HS-27A (cell line): ENCODE results near the gene CDH8.
A peak's percentile ranks its signal among the peaks of the same experiment; 100 is the strongest.

ENCODE experiments used
- DNase-seq: peaks from one replicate; pipeline ENCODE4 v3.0.0-alpha.2; 2012; ENCODE audit warnings: low read depth, missing footprints

The CDH8 gene, protein sequence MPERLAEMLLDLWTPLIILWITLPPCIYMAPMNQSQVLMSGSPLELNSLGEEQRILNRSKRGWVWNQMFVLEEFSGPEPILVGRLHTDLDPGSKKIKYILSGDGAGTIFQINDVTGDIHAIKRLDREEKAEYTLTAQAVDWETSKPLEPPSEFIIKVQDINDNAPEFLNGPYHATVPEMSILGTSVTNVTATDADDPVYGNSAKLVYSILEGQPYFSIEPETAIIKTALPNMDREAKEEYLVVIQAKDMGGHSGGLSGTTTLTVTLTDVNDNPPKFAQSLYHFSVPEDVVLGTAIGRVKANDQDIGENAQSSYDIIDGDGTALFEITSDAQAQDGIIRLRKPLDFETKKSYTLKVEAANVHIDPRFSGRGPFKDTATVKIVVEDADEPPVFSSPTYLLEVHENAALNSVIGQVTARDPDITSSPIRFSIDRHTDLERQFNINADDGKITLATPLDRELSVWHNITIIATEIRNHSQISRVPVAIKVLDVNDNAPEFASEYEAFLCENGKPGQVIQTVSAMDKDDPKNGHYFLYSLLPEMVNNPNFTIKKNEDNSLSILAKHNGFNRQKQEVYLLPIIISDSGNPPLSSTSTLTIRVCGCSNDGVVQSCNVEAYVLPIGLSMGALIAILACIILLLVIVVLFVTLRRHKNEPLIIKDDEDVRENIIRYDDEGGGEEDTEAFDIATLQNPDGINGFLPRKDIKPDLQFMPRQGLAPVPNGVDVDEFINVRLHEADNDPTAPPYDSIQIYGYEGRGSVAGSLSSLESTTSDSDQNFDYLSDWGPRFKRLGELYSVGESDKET

DNA sequence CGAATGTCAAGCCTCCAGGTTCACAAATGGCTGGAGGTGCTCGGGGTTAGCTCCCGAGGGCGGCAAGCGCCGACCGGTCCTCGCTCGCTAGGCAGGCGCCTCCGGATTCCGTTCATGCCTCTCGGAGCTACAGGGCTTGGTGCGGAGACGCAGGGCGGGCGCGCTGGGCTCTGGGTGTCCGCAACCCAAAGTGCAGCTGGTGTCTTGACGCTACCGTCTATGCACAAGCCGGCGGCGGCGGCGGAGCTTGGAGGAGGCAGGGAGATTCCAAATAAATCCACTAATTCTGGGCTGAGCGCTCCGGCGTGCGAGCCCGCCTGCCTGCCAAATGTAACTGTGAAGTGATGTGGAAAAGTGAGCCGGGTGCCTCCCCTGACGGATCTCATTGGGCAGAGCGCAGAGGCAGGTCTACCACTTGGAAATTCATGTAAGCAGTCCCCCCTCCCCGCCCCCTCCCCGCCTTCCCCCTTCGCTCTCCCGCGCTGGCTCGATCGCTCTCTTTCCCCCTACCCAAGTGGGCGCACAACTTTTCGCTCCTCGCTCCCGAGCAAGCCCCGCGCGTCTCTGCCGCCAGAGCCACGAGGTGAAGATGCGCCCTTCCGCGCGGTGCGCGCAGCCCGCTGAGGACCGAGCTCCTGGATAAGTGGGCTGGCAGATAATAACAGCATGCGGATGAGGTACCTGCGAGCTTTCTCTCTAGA, at the start of gene CDH8:
Gene CDH8 (minus strand): TSS at position 338 of the 701 bp plus-strand sequence. CDS start 15,035 bp downstream, outside the sequence.
- no peak for DNase-seq

- DNase-seq: no peak
Observed at GRCh38 chr16:62079236-62079635, 43.0 kb upstream of the CDH8 start.

DNA sequence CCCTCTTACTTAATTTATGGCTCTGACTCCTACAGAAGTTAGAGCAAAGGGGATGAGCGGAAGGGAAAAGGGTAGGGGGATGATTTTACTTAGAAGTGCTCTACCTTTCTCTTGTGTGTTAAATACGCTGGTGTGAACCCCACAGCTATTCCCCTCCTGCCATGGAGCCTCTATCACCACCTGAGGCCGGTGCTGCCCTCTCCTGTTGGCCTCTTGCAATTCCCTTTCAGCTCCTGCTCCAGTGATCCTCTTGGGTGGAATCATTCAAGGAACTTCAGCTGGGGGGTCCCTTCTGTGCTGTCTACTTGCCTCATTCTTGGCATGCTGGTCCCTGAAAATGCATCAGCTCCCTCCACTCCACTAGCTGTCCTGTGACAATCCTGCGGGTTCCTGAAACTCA, 41.8 kb upstream of the CDH8 start:
- DNase-seq: peak; percentile 14

DNA sequence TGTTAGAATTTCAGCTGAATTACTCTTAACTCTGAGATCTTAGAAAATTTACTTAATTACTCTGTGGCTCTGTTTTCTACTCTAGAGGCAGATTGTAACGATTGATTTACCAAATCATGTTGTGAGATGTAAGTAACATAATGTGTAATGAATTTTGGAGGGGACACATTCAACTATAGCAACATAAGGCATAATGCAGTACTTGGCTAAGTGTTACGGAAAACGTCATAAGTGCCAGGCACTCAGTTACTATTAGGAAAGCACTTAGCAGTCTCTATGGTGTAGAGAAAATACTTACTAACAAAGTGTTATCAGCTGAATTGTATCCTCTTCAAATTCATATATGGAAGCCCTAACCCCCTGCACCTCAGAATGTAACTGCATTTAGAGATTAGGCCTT, 40.6 kb upstream of the CDH8 start:
- DNase-seq: no peak

GRCh38 chr16:62068747-62069146, 32.5 kb upstream of the CDH8 start:
- no peak for DNase-seq

- DNase-seq: no peak
Observed at GRCh38 chr16:62067981-62068380, 31.7 kb upstream of the CDH8 start.

GRCh38 chr16:62067182-62067581, 30.9 kb upstream of the CDH8 start:
- no peak for DNase-seq

DNA sequence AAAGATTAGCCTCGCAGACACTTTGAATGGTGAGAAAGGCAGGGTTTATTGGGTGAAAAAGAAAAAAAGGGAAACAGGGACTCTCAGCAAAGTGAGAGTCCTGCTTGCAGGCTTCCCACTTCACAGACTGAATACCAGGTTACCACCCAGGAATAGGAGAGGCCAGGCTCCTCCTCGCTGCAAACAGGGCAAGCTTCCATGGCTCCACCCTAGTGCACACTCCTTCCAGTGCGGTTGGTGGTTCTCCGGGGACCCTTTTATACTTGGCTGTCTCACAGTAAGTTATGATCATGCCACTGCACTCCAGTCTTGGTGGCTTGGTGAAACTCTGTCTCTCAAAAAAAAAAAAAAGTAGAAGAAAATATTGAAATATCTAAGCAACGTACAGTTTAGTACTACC, 30.5 kb upstream of the CDH8 start:
- DNase-seq: no peak

- DNase-seq: no peak
Observed at GRCh38 chr16:62064173-62064572, 27.9 kb upstream of the CDH8 start.

- no peak for DNase-seq
Observed at GRCh38 chr16:62060089-62060488, 23.9 kb upstream of the CDH8 start.

DNA sequence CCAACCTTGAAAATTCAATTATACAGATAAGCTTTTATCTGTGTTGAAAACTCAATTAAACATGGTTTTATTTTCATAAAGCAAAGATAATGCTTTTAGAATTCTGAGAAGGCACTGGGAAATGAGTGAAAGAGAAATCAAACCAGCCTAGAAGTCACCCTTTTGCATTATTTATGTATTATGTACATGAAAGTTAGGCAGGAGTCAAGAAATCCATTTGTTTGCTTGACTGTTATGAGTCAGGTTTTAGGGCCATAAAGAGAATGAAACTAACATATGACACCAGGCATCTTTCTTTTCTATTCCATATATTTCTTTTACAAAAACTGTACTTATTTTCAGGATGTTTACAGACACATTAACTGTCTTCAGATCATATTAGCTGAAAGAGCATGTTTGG, 23.3 kb upstream of the CDH8 start:
- DNase-seq: no peak

DNA sequence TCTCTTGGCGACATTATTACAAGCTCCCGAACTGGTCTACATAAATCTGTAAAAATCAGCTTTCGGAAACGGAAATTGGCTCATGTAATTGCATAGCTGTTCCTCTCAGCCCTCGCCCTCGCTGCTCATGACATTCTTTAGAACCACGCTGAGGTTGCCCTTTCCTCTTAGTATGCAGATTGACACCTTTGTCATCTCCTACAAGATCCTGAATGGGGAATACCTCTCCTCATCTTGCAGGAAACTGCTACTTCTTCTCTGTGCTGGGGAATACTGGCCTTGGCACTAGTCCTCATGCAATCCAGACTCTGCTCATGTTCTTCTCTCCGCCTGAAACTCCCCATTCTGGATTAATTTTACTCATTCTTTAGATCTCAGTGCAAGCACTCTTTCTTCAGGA, 22.2 kb upstream of the CDH8 start:
- no peak for DNase-seq

- no peak for DNase-seq
Observed at GRCh38 chr16:62051942-62052341, 15.7 kb upstream of the CDH8 start.

DNA sequence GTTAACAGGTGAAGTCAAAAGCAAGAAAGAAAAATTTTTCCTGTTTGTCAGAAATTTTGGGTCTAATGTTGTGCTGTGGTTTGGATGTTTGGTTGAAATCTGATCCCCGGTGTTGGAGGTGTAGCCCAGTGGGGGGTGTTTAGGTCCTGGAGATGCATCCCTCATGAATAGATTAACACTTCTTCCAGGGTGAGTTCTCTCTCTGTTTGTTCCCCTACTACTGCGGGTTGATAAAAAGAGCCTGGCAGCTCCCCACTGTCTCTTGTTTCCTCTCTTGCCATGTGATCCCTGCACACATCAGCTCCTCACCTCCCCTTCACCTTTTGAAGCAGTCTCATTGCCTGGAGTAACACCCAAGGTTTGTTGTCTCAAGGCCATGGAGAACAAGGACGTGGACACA, 14.6 kb upstream of the CDH8 start:
- DNase-seq: no peak

DNA sequence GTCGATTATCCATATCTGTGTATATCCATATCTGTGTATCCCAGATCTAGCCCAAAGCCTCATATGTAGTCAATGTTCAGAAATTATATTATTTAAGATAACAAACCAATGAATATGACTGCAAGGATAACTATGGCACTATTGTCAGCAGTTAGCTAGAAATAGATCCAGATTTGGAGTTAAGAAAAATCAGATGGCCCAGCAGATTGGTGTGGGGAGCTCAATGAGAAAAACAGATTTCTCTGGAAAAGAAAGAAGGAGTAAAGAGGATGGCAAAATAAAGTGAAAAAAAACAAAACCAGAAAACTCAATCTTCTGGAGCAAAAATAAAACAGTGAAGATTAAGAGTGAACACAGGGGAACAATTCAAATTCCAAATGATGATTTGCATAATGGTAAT, 10.6 kb upstream of the CDH8 start:
- DNase-seq: no peak

DNA sequence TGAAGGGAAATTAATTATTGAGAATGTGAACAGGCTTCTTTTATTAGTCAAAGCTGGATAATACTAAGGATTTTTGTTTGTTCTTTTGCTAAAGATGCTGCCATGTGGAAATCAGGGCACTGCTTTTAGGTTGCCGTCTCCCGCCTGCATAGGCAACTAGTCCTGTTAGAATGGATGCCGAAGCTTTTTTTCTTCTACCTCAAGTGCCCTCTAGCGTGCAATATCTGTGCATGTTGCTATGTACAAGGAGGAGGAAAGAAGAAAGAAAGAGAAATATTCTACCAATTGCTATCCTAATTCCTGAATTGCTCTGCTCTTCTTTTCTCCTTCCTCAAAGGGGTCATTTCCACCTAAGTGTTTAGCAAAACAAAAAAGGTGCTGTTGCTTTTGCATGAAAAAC, 5.2 kb upstream of the CDH8 start:
- peak; percentile 11 for DNase-seq

DNA sequence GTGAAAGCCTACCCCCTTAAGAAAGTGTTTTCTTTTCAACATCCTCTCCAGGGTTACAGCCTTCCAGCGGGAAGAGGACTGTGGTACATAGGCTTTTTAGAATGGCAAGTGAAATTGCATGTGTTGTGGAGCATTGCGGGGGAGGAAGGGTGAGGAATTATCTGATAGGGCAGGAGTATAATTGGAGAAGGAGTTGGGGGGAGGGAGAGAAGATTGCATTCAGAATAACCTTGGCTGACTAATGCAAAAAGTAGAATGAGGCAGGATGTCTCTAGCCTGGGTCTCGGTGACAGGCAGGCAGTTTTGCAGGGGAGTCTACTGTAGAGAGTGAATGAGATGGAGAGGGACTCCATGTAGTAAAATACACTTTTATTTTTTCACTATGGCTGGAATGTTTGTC, 2.4 kb upstream of the CDH8 start:
- no peak for DNase-seq

- DNase-seq: no peak
Observed at GRCh38 chr16:62038225-62038624, 2.0 kb upstream of the CDH8 start.

- no peak for DNase-seq
Observed at GRCh38 chr16:62036802-62037135, 531 bp upstream of the CDH8 start.

DNA sequence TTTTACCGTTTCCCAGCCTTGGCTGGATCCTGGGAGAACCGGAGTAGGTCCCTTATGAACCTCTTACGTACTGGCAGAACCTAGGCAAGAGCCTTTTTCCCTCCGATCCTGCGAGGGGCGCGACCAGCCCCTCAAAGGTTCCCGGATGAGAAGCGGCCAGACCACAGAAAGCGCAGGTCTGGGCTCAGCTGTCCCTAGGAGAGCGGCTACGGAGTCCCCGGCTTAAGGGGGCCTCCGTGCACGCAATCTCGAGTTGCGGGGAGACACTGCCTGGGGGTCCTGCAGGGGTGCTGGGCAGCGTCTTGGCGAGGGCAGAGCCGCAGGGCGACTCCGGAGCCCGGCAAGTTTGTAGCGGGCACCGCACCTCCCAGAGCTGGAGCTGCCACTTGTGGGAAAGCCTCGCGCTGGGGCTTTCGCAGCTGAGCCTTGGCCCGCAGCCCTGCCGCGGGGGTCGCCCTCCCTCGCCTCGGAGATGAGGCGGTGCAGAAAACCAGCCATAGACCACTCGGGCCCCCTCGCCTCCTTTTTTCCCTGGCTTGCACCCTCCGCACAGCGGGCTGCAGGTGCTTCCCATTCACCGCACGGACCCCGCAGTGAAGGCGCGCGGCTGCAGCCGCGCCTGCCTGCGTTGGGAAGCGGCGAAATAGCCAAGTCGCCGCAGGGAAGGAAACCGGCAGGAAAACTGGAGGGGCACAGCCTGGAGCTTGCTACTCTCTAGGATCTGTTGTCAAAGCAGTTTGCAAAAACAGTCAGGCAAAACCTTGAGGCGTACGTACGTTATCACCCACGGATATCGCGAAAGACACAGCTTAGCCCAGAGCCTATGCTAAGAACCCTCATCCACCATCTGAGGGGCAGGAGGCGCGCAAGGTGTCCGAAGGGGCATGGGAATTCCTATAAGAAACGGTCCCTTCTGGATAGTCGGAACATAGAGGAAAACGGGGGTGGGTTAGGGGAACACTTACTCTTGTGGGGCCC, 834 bp downstream of the CDH8 start:
- no peak for DNase-seq

DNA sequence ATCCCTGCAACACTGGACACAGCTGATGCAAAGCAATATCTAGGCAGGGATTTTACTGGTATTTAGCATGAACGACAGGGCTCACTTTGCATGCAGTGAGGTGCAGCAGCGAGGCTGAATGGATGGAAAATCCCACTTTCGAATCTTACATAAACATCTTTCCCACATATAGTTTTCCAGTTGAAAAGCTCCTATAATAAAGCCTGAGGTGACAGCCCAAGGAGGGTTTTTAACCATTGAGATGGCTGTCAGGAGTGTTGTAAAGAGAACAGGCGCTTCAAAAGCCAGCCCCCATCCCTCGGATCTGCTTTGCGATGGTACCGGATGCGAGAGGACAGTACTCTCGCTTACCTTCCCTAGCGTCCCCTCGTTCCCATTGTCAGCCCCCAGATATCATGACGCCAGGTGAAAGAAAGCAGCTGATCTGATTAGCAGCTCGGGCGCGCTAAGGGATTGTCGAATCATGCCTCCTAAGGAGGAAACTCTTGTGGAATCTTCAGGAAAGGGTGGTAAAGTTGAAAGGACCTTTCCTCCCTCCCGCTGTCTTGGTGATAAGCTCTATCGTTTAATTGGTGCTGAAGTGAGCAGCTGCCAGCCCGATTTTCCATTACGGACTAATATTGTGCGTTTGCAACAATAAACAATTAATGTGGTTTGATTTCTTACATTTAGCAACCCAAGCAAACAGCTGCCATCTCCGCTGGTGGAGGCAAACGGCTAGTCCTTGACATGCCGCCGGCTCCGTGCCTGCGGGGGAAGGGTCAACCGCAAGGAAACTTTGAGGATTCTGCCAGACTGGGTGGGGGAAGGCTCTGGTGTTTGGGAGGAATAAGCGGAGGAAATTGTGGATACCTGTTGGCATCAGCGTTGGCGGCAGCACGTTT, 1.8 kb downstream of the CDH8 start:
- no peak for DNase-seq
